ENCODE data around the gene LONRF2.

LONRF2 gene

DNA sequence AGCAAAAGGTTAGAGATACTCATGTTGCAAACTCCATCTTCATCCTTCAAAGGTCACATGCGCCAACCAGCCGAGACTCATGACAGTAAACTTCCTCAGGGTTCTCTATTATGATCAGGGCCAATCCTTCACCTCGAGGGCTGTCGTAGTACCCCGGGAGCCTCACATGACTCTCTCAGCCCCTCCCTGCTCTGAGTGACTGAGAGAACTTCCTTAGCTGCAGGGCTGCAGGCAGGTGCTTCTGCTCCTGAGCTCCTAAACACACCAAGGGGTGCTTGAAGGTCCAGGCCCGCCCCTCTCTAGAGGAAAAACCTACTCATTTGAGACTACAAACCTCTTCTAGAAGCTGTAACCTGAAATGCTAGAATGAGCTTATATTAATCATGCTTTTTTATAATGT lies 48.2 kb downstream of the LONRF2 start:
- DNase-seq: peak; percentile 42

DNA sequence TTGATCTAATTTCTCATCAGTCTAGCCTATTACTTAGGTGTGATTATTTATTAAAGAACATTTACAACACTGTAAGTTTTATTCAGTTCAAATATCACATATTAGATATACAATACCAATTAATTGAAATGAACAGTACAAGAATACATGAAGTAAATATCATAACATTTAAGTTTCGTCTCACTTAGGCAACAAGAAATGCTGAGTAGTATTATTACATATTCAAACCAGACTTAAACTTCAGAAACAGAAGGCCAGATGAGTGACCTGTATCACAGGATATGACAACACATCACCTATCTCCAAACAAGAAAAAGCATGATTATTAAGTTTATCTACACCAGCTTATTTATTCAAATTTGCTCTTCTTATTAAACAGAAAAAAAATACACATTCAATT lies 48.9 kb downstream of the LONRF2 start:
- no peak for DNase-seq

DNA sequence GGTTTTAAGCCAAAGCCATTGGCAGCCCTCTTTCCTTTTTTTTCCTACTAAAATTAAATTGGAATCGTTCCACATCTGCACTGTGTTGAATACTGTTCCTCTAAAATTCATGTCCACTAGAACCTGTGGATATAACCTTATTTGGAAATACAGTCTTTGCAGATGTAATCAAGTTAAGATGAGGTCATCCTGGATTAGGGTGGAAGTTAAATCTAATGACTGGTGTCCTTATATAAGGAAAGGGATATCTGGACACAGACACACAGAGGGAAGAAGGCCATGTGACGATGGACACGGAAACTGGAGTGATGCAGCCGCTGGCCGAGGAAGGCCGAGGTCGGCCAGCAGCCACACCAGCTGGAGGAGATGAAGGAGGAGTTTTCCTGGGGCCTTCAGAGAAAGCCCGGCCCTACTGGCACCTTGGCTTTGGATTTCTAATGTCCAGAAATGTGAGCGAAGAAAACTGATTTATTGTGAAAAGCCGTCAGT lies 49.4 kb downstream of the LONRF2 start:
- DNase-seq: peak; percentile 34

- DNase-seq: no peak
These were observed 51.1 kb downstream of the LONRF2 start for GRCh38 chr2:100271210-100271609.

DNA sequence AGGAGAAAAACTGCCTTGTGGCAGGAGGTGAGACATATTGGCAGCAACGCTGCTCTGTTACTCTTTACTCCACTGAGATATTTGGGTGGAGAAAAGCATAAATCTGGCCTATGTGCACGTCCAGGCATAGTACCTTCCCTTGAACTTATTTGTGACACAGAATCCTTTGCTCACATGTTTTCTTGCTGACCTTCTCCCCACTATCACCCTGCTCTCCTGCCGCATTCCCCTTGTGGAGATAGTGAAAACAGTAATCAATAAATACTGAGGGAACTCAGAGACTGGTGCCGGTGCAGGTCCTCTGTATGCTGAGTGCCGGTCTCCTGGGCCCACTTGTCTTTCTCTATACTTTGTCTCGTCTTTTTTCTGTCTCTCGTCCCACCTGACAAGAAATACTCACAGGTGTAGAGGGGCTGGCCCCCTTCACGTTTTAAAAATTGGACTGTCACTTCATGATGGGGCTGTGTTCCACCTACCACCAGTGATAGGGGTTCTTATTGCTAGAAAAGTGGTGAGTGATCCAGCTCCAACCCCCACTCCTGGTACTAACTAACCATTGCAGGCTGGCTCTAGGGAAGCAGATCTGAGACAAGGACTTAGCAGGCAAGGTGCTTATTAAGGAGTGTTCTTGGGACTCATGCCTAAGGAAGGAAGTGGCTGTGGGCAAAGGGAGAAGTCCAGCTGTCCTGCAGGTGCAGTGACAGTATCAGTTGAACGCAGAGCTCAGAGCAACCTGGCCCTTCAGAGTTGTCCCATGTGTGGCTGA lies 51.7 kb downstream of the LONRF2 start:
- no peak for DNase-seq

DNA sequence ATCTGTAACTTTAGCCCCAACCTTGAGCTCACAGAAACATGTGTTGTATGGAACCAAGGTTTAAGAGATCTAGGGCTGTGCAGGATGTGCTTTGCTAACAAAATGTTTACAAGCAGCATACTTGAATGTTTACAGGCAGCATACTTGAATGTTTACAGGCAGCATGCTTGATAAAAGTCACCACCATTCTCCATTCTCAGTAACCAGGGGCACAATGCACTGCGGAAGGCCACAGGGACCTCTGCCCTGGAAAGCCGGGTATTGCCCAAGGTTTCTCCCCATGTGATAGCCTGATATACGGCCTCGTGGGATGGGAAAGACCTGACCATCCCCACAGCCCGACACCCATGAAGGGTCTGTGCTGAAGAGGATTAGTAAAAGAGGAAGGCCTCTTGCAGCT lies 52.4 kb downstream of the LONRF2 start:
- no peak for DNase-seq

- DNase-seq: no peak
These were observed 53.3 kb downstream of the LONRF2 start for GRCh38 chr2:100268986-100269385.

GRCh38 chr2:100267751-100268150 lies 54.5 kb downstream of the LONRF2 start:
- DNase-seq: no peak

- DNase-seq: no peak
These were observed 56.2 kb downstream of the LONRF2 start for GRCh38 chr2:100266126-100266525.

DNA sequence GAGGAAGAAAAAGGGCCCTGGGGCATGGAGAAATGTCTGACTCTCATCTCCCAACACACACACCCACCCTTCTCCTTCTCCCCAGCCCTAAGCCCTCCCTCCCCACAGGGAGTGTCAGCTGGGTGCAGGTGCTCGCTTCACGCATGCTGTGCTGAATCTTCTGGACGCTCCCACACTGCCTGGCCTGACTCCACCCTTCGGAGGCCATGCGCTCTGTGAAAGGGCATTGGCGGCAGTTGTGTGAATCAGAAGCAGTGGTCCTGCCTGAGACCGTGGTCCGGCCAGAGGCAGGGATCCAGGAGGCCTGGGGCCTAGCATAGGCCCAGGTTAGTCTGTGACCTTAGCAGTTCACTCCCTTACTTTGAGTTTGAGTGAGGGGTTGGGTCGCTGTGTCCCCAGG lies 57.1 kb downstream of the LONRF2 start:
- DNase-seq: no peak

DNA sequence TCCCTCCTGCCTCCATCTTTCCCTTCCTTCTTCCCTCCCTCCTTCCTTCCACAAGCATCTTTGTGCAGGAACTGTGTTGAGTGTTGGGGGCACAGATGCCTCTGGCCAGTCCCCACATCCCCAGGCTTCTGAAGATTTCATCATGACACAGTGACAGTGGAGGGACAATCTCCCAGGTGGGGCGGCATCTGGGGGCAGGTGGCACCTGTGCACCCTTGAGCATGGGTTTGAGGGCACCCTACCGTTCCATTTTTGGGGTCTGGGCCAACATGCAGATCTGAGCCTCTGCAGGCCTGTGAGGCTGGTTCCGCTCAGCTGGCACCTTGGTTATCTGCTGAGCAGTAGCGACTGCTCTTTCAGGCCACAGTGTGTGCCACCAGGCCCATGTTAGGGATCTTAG lies 57.6 kb downstream of the LONRF2 start:
- no peak for DNase-seq

- DNase-seq: no peak
These were observed 58.2 kb downstream of the LONRF2 start for GRCh38 chr2:100264121-100264520.

DNA sequence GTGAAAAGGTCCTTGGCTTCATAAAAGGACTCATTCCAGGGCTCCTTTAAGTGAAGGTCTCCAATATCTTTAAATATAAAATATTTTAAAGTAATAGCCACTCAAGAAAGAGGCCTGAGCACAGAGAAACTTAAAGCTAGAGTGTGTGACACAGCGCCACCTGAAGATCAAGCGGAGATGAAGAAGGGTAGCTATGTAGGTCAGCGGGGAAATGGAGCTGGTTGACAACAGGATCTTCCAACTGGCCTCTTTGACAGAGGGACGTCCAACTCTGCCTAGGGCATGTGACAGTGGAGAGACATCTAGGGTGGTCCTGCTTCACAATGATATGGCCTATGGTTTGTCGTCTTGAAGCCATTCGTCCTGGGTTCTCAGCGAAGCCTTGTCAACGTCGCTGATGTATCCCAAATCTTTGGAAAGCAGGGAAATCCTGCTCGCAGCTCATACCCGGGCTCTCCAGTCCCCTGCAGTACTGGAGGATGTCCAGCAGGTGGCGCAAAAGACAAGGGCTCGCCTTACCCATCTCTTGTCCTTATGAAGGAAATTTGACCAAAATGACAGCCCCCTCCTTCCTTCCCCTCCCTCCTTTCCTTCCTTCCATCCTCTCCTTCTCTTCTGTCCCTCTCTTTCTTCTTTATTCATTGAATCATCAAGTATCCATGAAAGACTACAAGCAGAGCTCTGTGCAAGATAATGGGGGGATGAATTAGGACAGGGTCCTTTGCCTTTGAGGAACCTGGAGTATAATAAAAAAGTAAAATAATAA lies 59.6 kb downstream of the LONRF2 start:
- peak; percentile 81 for DNase-seq

DNA sequence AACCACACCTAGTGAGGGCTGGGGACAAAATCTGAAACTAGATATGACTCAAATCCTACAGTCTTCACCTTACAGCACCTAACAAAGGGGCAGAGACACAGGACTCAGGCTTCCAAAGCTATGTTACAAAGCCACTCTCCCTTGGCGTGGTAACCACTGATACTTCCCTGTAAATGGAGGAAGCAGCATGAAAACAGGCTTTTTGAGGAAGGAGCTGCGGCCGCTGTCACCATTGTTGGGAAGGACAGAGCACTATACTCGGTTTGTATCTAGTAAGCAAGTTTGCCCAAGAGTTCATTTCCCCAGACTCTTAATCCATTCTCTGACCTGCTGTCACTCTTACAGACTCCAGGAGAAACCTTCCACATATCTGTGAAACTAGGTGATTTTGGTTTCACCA lies 60.3 kb downstream of the LONRF2 start:
- no peak for DNase-seq

- peak; percentile 84 for DNase-seq
These were observed 61.3 kb downstream of the LONRF2 start for GRCh38 chr2:100260712-100261620.

DNA sequence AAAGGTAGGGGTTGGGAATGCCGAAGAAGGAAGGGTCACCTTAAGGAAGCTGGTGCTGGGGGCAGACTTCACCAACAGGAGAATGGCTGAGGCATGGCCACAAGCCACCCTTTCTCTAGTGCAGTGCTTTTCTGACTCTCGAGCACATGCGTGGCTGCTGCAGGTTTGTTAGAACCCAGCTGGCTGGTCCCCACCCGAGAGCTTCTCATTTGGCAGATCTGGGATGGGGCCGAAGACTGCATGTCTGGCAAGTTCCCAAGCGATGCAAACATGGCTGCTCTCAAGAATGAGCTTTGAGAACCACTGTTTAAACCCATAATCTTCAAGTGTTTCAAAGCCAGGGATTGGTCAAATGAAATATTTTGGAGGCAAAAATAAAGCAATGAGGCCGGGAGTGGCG lies 63.2 kb downstream of the LONRF2 start:
- DNase-seq: no peak

DNA sequence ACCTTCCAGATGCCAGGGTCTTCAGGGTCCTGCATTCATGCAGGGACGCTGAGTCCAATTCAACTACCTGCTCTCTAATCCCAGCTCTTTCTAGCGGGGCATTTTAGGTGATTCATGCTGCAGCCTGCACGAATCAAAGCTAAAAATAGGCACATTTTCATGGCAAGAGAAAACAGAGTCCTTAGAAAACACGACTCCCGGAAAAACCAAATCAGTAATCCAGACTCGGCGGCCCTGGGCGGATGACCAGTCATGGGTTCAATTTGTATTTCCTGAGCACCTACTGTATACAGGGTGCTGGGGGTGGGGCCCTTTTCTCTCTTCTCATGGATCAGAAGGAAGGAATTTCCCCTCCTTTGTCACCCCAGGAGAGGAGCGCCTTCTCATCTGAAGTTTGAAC lies 64.4 kb downstream of the LONRF2 start:
- no peak for DNase-seq

GRCh38 chr2:100256849-100257248 lies 65.5 kb downstream of the LONRF2 start:
- no peak for DNase-seq

GRCh38 chr2:100256416-100256815 lies 65.9 kb downstream of the LONRF2 start:
- DNase-seq: no peak

DNA sequence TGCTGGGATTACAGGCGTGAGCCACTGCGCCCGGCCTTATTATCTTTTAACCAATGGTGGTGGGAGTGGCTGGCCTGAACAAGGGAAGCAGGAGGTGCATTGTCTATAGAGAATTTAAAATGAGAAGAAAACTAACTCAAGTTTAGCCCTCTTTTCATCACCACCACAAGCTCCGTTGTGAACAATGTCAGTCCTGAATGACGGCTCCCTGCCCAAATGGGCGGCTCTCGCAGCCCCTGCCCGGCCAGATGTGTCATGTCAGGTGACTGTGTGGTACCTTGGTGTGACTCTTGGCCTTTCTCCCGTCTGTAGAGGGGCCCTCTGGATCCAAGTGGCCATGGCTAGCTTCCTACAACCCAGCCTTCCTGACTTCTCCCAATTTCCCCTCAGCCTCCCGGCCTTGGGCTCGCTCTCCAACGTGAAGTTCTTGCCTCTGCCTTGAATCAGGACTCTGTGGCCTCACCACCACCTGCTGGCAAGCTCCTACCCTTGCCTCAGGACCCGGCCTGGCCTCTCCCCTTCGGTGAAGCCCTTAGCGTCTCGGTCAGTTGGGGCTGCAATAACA lies 67.6 kb downstream of the LONRF2 start:
- no peak for DNase-seq

DNA sequence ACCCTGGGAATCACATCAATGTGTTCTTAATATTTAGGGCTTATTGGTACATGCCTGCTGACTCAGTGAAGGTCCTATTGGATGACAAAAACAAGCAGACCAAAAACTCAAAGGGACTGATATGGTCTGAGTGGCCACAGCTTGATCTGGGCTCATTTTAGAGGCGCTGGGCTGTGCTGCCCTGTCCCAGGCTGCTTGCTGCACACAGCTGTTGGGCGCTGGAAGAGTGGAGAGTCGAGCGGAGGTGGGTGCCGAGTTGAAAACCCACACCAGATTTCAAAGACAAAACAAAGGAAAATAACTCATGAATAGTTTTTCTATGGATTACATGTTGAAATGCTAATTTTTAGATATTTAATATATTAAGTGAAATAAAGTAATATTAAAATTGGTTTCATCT lies 68.5 kb downstream of the LONRF2 start:
- no peak for DNase-seq

DNA sequence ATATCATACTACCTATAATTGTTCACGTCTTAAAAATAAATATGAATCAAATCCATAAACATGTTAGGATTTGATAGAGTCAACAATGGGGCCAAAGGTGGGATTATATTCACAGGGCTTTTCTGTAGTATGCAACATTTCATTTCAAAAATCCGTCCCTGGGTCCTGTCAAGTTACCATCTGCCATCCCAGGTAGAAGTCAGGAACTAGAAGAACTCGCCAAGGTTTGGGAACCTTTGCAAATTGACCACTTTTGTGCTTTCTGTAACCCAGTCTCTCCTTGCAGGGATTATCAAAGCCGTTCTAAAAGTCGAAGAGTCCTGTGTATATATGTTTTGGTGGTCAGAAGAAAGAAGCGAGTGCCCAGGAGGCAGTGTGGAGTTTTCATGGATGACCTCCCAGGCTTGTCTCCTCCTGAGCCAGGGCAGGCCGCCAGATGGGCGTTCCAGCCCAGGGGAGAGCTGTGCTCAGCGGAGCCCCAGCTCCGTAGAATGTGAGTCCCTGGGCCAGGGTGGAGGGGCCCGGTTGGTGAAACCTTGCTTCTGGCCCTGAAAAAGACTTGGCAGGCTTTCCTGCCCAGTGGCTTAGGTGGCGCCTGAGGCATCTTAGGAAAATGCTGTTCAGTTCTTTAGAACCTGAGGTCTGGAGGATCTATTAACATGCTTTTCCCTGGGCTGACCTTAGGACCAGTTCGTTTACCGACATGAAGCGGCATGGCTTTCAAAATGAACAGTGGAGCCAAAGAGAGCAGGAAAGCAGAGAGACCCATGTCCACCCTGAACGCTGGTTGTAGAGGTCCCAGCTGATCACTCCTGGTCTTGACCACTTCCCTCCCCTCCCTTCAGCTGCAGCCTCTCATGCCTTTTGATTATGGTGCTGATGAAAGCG lies 69.2 kb downstream of the LONRF2 start:
- DNase-seq: no peak

Data from islet precursor cell (in vitro differentiated cells).